Fibroblast of skin of abdomen (primary cell): ENCODE measurements around the gene TMCO2.

ENCODE experiments used
- DNase-seq: peaks from one replicate; pipeline ENCODE4 v3.0.0-alpha.2; 2013

The TMCO2 gene

GRCh38 chr1:40257688-40258444 is 10.1 kb downstream of the TMCO2 start, which contains the start of gene ZMPSTE24:
Gene ZMPSTE24, plus strand, starts transcription at chr1:40258236. Its CDS starts 36 bp downstream, at chr1:40258272.
- peak; percentile 98 for DNase-seq

- no peak for DNase-seq
Observed at GRCh38 chr1:40258445-40258769, 10.7 kb downstream of the TMCO2 start.

- no peak for DNase-seq
Observed at GRCh38 chr1:40264354-40264781, 16.6 kb downstream of the TMCO2 start.

DNA sequence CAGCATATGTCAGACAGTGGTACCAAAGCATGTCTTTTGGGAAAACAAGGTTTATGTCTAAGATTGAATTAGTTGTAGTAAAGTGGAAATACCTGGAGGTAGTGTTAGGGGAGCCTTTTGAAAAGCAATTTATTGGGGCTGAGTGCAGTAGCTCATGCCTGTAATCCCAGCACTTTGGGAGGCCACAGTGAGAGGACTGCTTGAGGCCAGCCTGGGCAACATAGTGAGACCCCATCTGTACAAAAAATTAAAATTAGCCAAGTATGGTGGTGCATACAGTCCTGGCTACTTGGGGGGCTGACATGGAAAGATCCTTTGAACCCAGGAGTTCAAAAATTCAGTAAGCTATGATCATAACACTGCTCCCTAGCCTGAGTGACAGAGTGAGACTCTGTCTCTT is 17.6 kb downstream of the TMCO2 start:
- DNase-seq, result no peak

- no peak for DNase-seq
Observed at GRCh38 chr1:40265919-40266318, 18.2 kb downstream of the TMCO2 start.

- DNase-seq, result no peak
Observed at GRCh38 chr1:40266786-40267535, 19.2 kb downstream of the TMCO2 start.

DNA sequence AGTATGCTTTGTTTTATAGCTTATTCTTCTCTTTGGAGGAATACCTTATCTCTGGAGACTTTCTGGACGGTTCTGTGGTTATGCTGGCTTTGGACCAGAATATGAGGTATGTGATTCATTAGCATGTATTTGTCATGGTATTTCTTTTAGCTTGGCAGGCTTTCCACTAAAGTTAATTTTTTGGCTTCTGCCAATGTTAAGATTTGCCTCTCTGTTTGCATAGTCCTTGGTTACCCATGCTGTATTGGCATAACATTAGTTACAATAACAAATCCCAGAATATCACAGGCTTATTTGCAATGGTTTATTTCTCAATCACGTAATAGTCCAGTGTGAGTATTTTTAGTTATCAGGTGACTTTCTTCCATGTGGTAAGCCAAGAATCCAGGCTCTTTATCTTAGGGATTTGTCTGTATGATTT is 20.0 kb downstream of the TMCO2 start:
- peak; percentile 91 for DNase-seq

- DNase-seq, result no peak
Observed at GRCh38 chr1:40268211-40268610, 20.5 kb downstream of the TMCO2 start.

GRCh38 chr1:40270152-40270834 is 22.6 kb downstream of the TMCO2 start:
- DNase-seq, result peak; percentile 32

GRCh38 chr1:40272653-40273213 is 25.0 kb downstream of the TMCO2 start:
- DNase-seq, result no peak

GRCh38 chr1:40273547-40274166 is 25.9 kb downstream of the TMCO2 start:
- no peak for DNase-seq

- DNase-seq, result no peak
Observed at GRCh38 chr1:40274331-40274730, 26.6 kb downstream of the TMCO2 start.

GRCh38 chr1:40276122-40276521 is 28.4 kb downstream of the TMCO2 start:
- DNase-seq, result no peak

DNA sequence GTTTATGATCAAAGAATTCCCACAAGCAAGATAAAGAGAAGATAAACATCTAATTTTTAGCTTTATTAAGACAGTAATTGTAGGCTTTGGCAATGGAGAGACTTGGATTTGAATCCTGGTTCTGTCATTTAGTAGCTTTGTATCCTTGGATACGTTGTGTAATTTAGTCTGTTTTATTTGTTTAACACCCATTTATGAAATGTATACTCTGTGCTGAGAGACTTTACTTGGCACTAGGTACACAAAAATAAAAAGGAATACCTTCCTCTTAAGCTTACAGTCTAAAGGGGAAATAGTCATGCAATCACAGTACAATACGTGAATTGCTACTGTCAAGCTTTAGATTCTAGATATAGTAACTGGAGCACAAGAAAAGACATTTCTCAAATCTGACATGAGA is 34.1 kb downstream of the TMCO2 start:
- no peak for DNase-seq

- DNase-seq, result no peak
Observed at GRCh38 chr1:40291293-40291692, 43.6 kb downstream of the TMCO2 start.

DNA sequence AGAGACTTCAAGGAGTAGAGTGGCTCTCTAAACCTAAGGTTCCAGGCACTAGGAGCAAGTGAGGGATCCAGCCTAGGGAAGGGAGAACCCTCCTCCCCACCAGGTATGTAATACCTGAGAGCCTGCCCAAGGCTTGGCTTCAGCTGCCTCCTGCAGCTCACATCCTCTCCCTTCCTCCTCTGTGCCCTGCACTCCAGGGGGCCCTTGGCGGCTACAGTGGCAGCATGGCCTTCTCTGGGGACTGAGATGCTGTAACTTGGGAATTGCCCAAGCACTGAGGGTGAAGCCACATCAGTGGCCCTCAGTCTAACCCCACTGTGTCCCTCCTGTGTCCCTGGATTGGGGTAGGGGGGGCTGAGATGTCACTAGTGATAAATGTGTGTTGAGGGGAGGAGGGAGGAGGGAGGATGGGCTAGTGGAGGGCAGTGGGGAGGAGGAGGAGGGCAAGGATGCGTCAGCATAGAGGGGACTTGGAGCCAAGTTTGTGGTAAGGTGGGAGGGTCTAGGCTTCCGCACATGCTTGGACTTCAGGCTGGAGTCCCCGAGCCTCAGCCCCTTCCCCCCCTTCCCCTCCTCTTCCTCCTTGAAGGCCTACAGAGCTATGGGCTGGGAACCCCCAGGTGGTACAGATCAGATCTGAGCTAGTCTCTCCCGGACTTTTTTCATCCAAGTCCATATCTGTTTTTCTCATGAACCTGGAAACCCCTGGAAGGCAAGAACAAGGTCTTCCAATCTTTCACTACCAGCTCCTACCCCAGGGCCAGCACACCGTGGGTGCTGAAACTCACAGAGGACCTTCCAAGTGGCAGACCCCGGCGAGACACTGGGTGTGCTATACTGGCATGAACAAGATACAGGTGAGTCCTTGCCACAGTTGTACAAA is 51.9 kb downstream of the TMCO2 start:
- DNase-seq, result peak; percentile 48

GRCh38 chr1:40300249-40300567 is 52.5 kb downstream of the TMCO2 start:
- DNase-seq, result no peak

DNA sequence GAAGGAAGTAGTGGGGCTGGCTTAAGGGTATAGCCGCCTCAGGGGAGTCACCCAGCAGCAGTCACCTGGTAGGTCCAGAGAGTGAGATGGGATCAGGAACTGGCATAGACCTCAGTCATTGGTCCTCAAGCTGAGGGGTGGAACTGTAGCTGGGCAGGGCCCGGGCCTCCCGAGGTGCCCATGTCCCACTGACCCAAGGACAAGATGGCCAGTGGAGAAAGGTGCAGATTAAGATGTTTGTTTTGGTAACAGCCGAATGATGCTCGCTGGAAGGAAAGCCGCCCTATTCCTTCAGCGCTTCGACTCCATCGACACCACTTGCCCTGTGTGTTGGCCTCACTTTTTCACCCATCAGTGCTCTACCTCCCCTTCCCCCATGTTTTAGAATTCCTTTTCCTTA is 52.9 kb downstream of the TMCO2 start:
- DNase-seq, result no peak

DNA sequence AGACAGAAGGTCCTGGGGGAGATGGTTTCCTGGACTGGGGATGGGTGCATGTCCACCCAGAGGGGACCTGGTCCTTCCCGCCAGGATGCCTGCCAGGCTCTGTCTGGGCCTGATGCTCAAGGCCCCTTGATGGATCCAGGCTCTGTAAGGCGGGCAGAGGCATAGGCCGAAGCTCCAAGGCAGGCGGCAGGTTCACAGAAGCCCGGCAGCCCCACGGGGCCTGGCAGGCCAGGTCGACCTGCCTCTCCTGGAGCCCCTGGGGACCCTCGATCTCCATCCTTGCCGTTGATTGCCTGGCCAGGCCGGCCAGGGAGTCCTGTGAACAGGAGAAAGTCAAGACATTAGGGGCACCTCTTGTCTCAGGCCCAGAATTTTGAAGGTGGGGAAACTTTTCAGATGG is 53.3 kb downstream of the TMCO2 start:
- DNase-seq, result no peak
